Sigmoid colon (tissue), 7 donors: ENCODE measurements around the gene TPR. TPM values are rescaled to one million over a fixed set of nuclear protein-coding genes. Genes with fewer than 3 reads are reported as not detected.

Experiments used
- DNase-seq: peaks from one replicate; pipeline ENCODE4 v3.0.0-alpha.2; 2019
- H3K27ac ChIP-seq, 4 donors: fragments of 200-600 bp; sonication (generic); one replicate each; pipeline ENCODE4 v1.5.1; 2016 to 2019; ENCODE audit warnings: mild to moderate bottlenecking in 1 of 4
- H3K27me3 ChIP-seq, 3 donors: fragments of 200-600 bp; sonication (generic); one replicate each; pipeline ENCODE4 v1.5.1; 2019; ENCODE audit warnings: mild to moderate bottlenecking in 1 of 3
- H3K36me3 ChIP-seq, 4 donors: fragments of 200-600 bp; sonication (generic); one replicate each; pipeline ENCODE4 v1.5.1; 2016 to 2019
- H3K4me1 ChIP-seq, 4 donors: fragments of 200-600 bp; sonication (generic); one replicate each; pipeline ENCODE4 v1.5.1; 2017 to 2019
- H3K4me3 ChIP-seq, 4 donors: fragments of 200-600 bp; sonication (generic); one replicate each; pipeline ENCODE4 v1.5.1; 2017 to 2019; ENCODE audit warnings: mild to moderate bottlenecking in 2 of 4, moderate library complexity in 1 of 4
- H3K9me3 ChIP-seq, 4 donors: fragments of 200-600 bp in 3 of 4; sonication (generic) in 3 of 4; one replicate each; pipeline versions ENCODE4 v1.5.1 to v1.6.1; 2013 to 2019
- CTCF ChIP-seq, 4 experiments: fragments of 450-650 bp in 3 of 4; fragments of 200-600 bp in 1 of 4; IDR thresholded peaks; one replicate each; pipeline ENCODE4 v1.5.1; 2016 to 2019; ENCODE audit warnings: antibody characterized with exemption in 4 of 4, mild to moderate bottlenecking in 3 of 4, moderate library complexity in 2 of 4
- EP300 ChIP-seq, 4 donors: sonication (generic); formaldehyde crosslinking; IDR thresholded peaks; one replicate each; pipeline ENCODE4 v1.6.1; 2017; ENCODE audit warnings: antibody characterized with exemption in 4 of 4
- POLR2A ChIP-seq, 2 donors: fragments of 450-650 bp; IDR thresholded peaks; one replicate each; pipeline ENCODE4 v1.6.1; 2016; ENCODE audit warnings: antibody characterized with exemption in 2 of 2, mild to moderate bottlenecking in 2 of 2, moderate library complexity in 2 of 2
- POLR2AphosphoS5 ChIP-seq, 4 donors: sonication (generic); formaldehyde crosslinking; IDR thresholded peaks; one replicate each; pipeline ENCODE4 v1.6.1; 2017; ENCODE audit warnings: antibody characterized with exemption in 4 of 4
- WGBS, 2 donors: extraction: QIAGEN DNeasy Blood & Tissue Kit; methylation state at CpG; one replicate each; pipeline ENCODE4 v1.1.7; 2013; 5-methylcytosine and 5-hydroxymethylcytosine counted together
- intact Hi-C: fragments of 100-400 bp; cut with DNase I; formaldehyde crosslinking; loops from one replicate; pipeline ENCODE4 v1.15.1; 2023
- polyA plus RNA-seq, 3 donors: library from polyadenylated mRNA; stranded (reverse); fragments of 200-250 nt; gene quantifications; one replicate each; pipeline ENCODE4 v1.2.3, GENCODE V29; 2013
- total RNA-seq, 4 donors: library from RNA; depleted of rRNA; stranded (reverse); fragments of >200 nt; gene quantifications; one replicate each; pipeline ENCODE4 v1.1.0, GENCODE V29; 2016
- donor health status: healthy with polysubstance abuse.
- donor health status: Bipolar disorder and iron deficiency.
- donor health status: healthy.

The TPR gene
- total and polyA plus RNA-seq, 7 donors, result 5.1 to 80.6 (median 63.2) TPM

GRCh38 chr1:186275822-186276221, 99.2 kb downstream of the TPR start:
- 74 to 90% methylated on average over 2 of the region's 2 CpGs for WGBS, 2 donors

DNA sequence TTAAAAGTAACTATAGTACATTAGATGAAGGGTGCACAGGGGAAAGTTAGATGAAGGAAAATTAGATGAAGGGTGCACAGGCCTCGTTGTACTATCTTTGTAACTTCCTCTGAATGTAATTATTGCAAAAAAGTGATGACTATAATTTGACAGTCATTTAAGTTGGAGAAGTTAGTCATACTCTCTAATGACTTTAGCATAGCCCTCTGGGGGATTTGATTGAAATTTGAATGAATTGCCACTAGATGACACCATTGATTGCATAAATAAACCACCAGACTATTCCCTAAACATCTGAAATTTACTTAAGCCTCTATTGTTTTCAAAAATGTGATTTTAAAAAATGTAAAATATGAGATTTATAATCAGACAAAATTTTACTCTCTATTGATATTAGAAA, 102.6 kb downstream of the TPR start:
- TF ChIP-seq EP300 (IDR thresholded peaks at IDR 0.05) (no peak), CTCF (IDR thresholded peaks at IDR 0.05) (no peak)
- H3K4me3 ChIP-seq, result no peak overlapping the region
- H3K9me3 ChIP-seq, result no peaks in the 10 kb centered on the region
- no peaks in the 10 kb centered on the region for H3K36me3 ChIP-seq
- H3K4me1 ChIP-seq, result no peaks in the 10 kb centered on the region
- no peaks in the 10 kb centered on the region for H3K27me3 ChIP-seq
- WGBS, 2 donors, result 30 to 60% methylated on average over 1 of the region's 1 CpG
- intact Hi-C loops, result no loop called here
- no peak overlapping the region for H3K27ac ChIP-seq
- no peak for DNase-seq

More at GRCh38 chr1:186275822-186276221, 99.2 kb downstream of the TPR start:
- Histone ChIP-seq H3K36me3 (no peaks in the 10 kb centered on the region), H3K4me3 (no peak overlapping the region), H3K9me3 (no peaks in the 10 kb centered on the region), H3K27ac (no peak overlapping the region), H3K4me1 (no peaks in the 10 kb centered on the region), H3K27me3 (no peaks in the 10 kb centered on the region)
- intact Hi-C loops, result no loop called here
- TF ChIP-seq POLR2AphosphoS5 (IDR thresholded peaks at IDR 0.05), result no peak
- no peak for TF ChIP-seq EP300 (IDR thresholded peaks at IDR 0.05)
- TF ChIP-seq POLR2A (IDR thresholded peaks at IDR 0.05), result no peak
- TF ChIP-seq CTCF (IDR thresholded peaks at IDR 0.05), result no peak
- DNase-seq, result no peak

DNA sequence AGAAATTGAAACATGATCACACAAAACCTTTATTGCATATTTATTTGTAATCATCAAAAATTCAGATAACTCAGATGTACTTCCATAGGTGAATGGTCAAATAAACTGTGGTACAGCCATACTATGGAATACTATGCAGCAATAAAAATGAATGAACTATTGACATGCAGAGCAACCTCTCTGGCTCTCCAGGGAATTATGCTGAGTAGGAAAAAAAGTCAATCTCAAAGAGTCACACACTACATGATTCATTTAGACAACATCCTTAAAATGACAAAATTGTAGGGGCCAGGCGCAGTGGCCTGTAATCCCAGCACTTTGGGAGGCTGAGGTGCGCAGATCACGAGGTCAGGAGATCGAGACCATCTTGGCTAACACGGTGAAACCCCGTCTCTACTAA, 104.0 kb downstream of the TPR start:
- no peak overlapping the region for H3K4me3 ChIP-seq
- H3K36me3 ChIP-seq, result no peaks in the 10 kb centered on the region
- intact Hi-C loops, result no loop called here
- H3K9me3 ChIP-seq, result peaks cover 0 to 2% (median 0%) of the 10 kb centered on the region in 4 donors
- H3K27me3 ChIP-seq, result no peaks in the 10 kb centered on the region
- DNase-seq, result no peak
- no peaks in the 10 kb centered on the region for H3K4me1 ChIP-seq
- H3K27ac ChIP-seq, result no peak overlapping the region
- TF ChIP-seq CTCF (IDR thresholded peaks at IDR 0.05) (no peak), POLR2AphosphoS5 (IDR thresholded peaks at IDR 0.05) (no peak), EP300 (IDR thresholded peaks at IDR 0.05) (no peak), POLR2A (IDR thresholded peaks at IDR 0.05) (no peak)
- WGBS, 2 donors, result 84 to 90% methylated on average over 6 of the region's 6 CpGs

Other genes with a start within 250 kb of the TPR start
- gene PRG4, start 79.0 kb downstream of the TPR start, total RNA-seq, result 1 to 10 TPM in 1 of 4 donors, under 1 TPM in 2, not detected in 1; under 0.01 to 3.6 (median 0.81) TPM
- gene PRG4, start 79.0 kb downstream of the TPR start, polyA plus RNA-seq, result under 1 TPM; under 0.01 to 0.23 (median 0.23) TPM
- gene ODR4, start 585 bp upstream of the TPR start, total RNA-seq, result 10 to 100 TPM in 3 of 4 donors, 1 to 10 TPM in 1; 9.0 to 24.4 (median 18.5) TPM
- gene ODR4, start 585 bp upstream of the TPR start, polyA plus RNA-seq, result 1 to 10 TPM; 4.2 to 8.8 (median 4.6) TPM
- not detected for gene PDC, start 85.9 kb upstream of the TPR start, total RNA-seq
- not detected for gene PDC, start 85.9 kb upstream of the TPR start, polyA plus RNA-seq